G401 (cell line): ENCODE results near the gene FBXO33. TPM values are rescaled to one million over a fixed set of nuclear protein-coding genes. Genes with fewer than 3 reads are reported as not detected.
A peak's percentile ranks its signal among the peaks of the same experiment; 100 is the strongest.
"Not testable (repeated sequence)": the region's sequence is repeated elsewhere in the genome, so short reads cannot be mapped to it uniquely, and the experiment has no call there.

Experiments
- DNase-seq: peaks from one replicate; pipeline ENCODE4 v3.0.0-alpha.2; 2015; ENCODE audit warnings: low spot score
- in situ Hi-C: cut with HindIII; loops from 2 replicates; pipeline ENCODE4 v1.10.0; 2016; ENCODE audit warnings: low sequenced_read_pairs, mixed read lengths
- total RNA-seq: library from RNA; depleted of rRNA; stranded (reverse); fragments of >200 nt; shearing (Covaris generic); gene quantifications from 2 replicates; pipeline ENCODE4 v1.2.3, GENCODE V29; 2014

The FBXO33 gene
- total RNA-seq, 1 experiment from 2014 or later = 24.5 TPM

DNA sequence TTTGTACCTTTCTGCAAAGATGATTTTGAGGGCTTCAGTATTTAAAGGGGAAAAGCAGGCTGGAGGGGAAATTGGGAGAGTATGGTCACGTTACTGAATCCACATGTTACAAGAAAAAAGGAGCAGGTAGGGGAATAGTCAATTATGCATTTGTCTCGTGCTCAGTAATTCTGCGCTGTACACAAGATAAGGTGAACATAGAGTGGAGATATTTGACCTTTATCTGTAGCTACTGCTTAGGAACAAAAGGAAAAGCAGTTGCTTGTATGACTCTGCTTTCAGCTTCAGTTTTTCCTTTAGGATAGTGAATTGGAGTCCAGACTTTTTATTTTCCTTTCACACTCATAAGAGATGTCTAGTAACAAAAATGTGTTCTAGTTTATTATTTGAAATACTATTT is 49.8 kb downstream of the FBXO33 start:
- in situ Hi-C loops = no loop called here

GRCh38 chr14:39381366-39381765 is 50.9 kb downstream of the FBXO33 start:
- in situ Hi-C loops = no loop called here
- no peak for DNase-seq

More for the DNA sequence above, 49.8 kb downstream of the FBXO33 start:
- no peak for DNase-seq

- DNase-seq = no peak
These were observed 55.4 kb downstream of the FBXO33 start for GRCh38 chr14:39376667-39377403.

GRCh38 chr14:39374851-39375250 is 57.4 kb downstream of the FBXO33 start:
- in situ Hi-C loops = no loop called here

More at GRCh38 chr14:39376667-39377403, 55.4 kb downstream of the FBXO33 start:
- in situ Hi-C loops = no loop called here

GRCh38 chr14:39372656-39373055 is 59.6 kb downstream of the FBXO33 start:
- in situ Hi-C loops = no loop called here
- DNase-seq = no peak

More at GRCh38 chr14:39374851-39375250, 57.4 kb downstream of the FBXO33 start:
- DNase-seq = no peak

DNA sequence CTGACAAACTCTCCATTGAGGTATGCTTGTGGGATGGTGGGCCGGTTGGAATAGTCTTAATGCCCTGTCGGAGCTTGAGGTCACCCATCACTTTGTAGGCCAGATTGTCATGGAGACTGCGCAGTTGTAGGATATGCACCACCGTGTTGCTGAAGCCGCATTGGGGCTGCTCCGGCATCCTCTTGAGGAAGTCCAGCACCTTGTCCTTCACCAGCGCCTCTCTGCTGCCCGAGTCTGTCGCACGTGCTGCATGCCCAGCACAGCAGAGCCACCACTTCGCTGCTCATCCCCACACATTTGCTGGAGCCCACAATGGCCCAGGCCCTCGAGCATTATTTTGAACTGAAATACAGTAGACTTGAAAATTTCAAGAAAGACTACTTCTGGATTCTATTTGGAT is 61.8 kb downstream of the FBXO33 start:
- in situ Hi-C loops = no loop called here
- no peak for DNase-seq

DNA sequence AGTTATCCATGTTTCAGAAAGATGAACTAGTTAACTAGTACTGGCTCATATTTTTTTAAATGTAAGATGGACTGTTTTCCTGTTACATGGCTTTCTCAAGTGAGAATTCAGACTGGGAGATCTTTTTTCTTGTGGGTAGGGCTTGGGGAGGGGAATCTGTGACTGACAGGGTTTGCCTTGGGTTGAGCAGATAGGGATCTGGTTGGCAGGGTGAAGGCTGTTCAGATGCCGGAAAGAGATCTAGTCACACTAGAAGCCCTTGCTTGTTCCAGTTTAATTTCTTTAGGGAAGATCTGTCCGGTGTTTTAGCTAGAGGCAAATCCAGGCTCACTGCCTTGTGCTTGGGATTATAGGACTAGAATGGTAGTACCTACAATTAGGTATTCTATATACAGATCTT is 63.2 kb downstream of the FBXO33 start:
- in situ Hi-C loops = no loop called here
- DNase-seq = no peak

DNA sequence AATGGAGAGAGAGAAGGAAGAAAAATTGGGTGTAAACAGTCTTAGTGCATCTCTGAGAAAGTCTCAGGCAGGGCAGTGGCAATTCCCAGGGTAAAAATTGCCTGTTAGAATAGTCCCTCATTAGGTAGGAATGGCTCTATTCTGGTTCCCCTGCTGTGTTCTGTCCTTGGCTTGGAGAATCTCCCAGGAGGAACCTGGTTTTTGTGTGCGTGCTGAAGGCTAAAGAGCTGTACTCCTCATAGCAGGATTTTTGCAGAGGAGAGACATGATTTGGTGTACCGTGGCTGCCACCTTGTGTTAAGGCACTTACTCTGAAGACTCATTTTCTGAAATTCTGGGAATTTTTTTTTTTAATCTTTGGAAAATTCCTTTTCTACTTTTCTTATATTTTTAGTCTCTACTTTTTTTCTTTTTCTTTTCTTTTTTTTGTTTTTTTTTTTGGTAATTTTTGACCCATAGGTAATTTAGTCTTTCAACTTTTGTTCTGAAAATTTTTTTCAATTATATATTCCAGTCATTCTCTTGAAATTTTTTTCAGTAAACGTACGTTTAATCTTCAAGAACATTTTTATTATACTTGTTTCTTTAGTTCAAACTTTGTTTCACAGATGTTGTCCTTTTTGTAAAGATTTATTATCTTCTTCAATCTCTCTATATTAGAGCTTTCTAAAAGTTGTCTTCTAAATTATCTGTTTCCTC is 63.8 kb downstream of the FBXO33 start:
- in situ Hi-C loops = no loop called here
- DNase-seq = peak; percentile 87

- in situ Hi-C loops = no loop called here
- no peak for DNase-seq
These were observed 64.9 kb downstream of the FBXO33 start for GRCh38 chr14:39367387-39367751.

GRCh38 chr14:39366460-39367386 is 65.5 kb downstream of the FBXO33 start:
- in situ Hi-C loops = no loop called here

GRCh38 chr14:39365354-39365753 is 66.9 kb downstream of the FBXO33 start:
- in situ Hi-C loops = no loop called here
- DNase-seq = no peak

More at GRCh38 chr14:39366460-39367386, 65.5 kb downstream of the FBXO33 start:
- DNase-seq = no peak

DNA sequence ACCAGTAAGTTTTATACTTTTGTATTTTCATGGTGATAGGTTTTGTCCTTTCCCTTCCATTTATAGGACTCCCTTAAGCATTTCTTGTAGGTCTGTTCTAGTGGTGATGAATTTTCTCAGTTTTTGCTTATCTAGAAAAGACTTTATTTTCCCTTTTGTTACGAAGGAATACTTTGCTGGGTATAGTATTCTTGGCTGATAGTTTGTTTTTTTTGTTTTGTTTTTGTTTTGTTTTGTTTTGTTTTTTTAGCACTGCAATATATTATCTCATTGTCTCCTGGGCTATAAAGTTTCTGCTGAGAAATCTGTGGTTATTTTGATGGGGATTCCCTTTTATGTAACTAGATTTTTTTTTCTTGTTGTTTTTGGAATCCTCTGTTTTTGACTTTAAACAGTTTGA is 67.7 kb downstream of the FBXO33 start:
- no peak for DNase-seq
- in situ Hi-C loops = no loop called here

DNA sequence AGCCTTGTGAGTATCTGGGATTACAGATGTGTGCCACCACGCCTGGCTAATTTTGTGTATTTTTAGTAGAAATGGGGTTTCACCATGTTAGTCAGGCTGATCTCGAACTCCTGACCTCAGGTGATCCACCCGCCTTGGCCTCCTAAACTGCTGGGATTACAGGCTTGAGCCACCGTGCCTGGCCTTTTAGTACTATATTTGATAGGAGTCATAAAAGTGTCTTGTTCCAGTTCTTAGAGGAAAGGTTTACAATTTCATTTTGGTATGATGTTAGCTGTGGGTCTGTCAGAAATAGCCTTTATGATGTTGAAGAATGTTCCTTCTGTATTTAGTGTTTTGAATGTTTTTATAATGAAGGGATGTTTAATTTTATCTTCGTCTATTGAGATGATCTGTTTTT is 70.7 kb downstream of the FBXO33 start:
- in situ Hi-C loops, DNase-seq: not testable (repeated sequence)

DNA sequence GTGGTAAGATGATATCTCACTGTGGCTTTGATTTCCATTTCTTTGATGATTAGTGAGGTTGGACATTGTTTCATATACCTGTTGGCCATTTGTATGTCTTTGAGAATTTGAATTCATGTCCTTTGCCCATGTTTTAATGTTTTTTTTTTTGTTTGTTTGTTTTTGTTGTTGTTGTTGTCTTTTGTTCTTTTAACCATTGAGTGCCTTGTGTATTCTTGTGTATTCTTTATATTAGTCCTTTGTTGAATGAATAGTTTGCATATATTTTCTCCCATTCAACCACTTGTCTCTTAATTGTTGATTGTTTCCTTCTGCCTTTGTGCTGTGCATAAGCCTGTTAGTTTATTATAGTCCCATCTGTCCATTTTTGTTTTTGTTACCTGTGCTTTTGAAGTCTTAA is 71.9 kb downstream of the FBXO33 start:
- in situ Hi-C loops = no loop called here
- DNase-seq = no peak

- in situ Hi-C loops, DNase-seq: not testable (repeated sequence)
These were observed 73.2 kb downstream of the FBXO33 start for GRCh38 chr14:39359069-39359468.

DNA sequence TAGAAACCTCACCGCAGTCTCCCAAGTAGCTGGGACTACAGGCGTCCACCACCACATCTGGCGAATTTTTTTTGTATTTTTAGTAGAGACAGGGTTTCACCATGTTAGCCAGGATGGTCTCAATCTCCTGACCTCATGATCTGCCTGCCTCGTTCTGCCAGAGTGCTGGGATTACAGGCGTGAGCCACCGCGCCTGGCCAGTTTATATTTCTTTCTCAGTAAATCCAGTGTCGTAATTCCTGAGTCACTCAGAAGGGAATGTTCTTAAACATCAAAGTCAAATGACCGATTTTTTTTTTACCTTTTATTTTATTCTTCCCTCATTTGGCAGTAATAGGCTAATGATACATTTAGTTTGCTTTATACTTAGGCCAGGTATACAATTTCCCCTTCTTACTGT is 80.5 kb downstream of the FBXO33 start:
- no peak for DNase-seq
- in situ Hi-C loops = no loop called here

GRCh38 chr14:39350866-39351265 is 81.4 kb downstream of the FBXO33 start:
- DNase-seq = no peak
- in situ Hi-C loops = no loop called here
